KMS-11 (cell line): ENCODE data around the gene WWC1.

Source experiments
- H2AFZ ChIP-seq: fragments of 200-600 bp; sonication (generic); 2 replicates; pipeline ENCODE4 v1.6.1; 2016; ENCODE audit warnings: antibody characterized with exemption, mixed run types, low read depth
- H3K27ac ChIP-seq: fragments of 200-600 bp; sonication (generic); 2 replicates; pipeline ENCODE4 v1.6.1; 2016; ENCODE audit warnings: mild to moderate bottlenecking, mixed run types
- H3K27me3 ChIP-seq: fragments of 200-600 bp; sonication (generic); 2 replicates; pipeline ENCODE4 v1.6.1; 2017; ENCODE audit warnings: mild to moderate bottlenecking, low read depth, mixed run types, moderate library complexity; ENCODE audit not compliant: insufficient read depth
- H3K36me3 ChIP-seq: fragments of 200-600 bp; sonication (generic); 2 replicates; pipeline ENCODE4 v1.6.1; 2017; ENCODE audit warnings: mild to moderate bottlenecking, mixed run types; ENCODE audit not compliant: insufficient read depth
- H3K4me1 ChIP-seq: fragments of 200-600 bp; sonication (generic); 2 replicates; pipeline ENCODE4 v1.6.1; 2016; ENCODE audit warnings: mild to moderate bottlenecking, low read depth, mixed run types; ENCODE audit not compliant: poor library complexity, severe bottlenecking
- H3K4me2 ChIP-seq: fragments of 200-600 bp; sonication (generic); 2 replicates; pipeline ENCODE4 v1.7.0; 2016; ENCODE audit warnings: mild to moderate bottlenecking, mixed run types
- H3K4me3 ChIP-seq: fragments of 200-600 bp; sonication (generic); IDR thresholded peaks from 2 replicates; pipeline ENCODE4 v1.6.1; 2017; ENCODE audit warnings: low read depth, low read length, mixed read lengths; ENCODE audit not compliant: insufficient read depth
- H3K79me2 ChIP-seq: fragments of 200-600 bp; sonication (generic); 2 replicates; pipeline ENCODE4 v1.6.1; 2016; ENCODE audit warnings: low read depth, mixed run types; ENCODE audit not compliant: insufficient read depth
- H3K9ac ChIP-seq: fragments of 200-600 bp; sonication (generic); 2 replicates; pipeline ENCODE4 v1.6.1; 2016; ENCODE audit warnings: mild to moderate bottlenecking, mixed run types
- H4K20me1 ChIP-seq: fragments of 200-600 bp; sonication (generic); 2 replicates; pipeline ENCODE4 v1.6.1; 2016; ENCODE audit warnings: mild to moderate bottlenecking, mixed run types; ENCODE audit not compliant: insufficient read depth
- TF ChIP-seq, protein P1 (sequence below): fragments of 200-600 bp; sonication (generic); conservative IDR thresholded peaks from 2 replicates; pipeline ENCODE4 v1.6.1; 2017; ENCODE audit warnings: low read depth, mild to moderate bottlenecking, antibody characterized with exemption, low read length, moderate library complexity, mixed read lengths

Gene WWC1

DNA sequence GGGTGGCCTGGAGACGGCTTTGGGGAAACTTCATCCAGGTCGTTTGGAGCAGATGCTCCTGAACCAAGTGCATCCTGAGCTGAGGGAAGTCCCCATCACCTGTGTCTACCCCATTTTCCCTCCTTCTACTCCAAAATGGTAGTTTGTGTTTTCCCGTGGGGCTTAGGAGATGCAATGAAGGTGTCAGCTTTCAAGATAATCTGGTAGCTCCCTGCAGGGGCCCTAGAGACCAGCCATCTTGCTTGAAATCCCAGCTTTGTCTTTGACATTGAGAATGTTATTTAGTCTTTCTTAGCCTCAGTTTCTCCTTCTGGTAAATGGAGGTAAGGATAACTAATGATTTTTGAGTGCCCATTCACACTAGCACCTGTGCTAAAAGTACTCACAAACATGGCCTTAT is 77.4 kb downstream of the WWC1 start:
- no peaks in the 10 kb centered on the region for H3K36me3 ChIP-seq
- H3K4me2 ChIP-seq, result no peak overlapping the region
- no peaks in the 10 kb centered on the region for H4K20me1 ChIP-seq
- no peak overlapping the region for H3K4me3 ChIP-seq
- TF ChIP-seq, protein P1, sequence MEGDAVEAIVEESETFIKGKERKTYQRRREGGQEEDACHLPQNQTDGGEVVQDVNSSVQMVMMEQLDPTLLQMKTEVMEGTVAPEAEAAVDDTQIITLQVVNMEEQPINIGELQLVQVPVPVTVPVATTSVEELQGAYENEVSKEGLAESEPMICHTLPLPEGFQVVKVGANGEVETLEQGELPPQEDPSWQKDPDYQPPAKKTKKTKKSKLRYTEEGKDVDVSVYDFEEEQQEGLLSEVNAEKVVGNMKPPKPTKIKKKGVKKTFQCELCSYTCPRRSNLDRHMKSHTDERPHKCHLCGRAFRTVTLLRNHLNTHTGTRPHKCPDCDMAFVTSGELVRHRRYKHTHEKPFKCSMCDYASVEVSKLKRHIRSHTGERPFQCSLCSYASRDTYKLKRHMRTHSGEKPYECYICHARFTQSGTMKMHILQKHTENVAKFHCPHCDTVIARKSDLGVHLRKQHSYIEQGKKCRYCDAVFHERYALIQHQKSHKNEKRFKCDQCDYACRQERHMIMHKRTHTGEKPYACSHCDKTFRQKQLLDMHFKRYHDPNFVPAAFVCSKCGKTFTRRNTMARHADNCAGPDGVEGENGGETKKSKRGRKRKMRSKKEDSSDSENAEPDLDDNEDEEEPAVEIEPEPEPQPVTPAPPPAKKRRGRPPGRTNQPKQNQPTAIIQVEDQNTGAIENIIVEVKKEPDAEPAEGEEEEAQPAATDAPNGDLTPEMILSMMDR, result no peak
- no peak overlapping the region for H3K9ac ChIP-seq
- H3K27me3 ChIP-seq, result no peaks in the 10 kb centered on the region
- no peaks in the 10 kb centered on the region for H3K4me1 ChIP-seq
- no peak overlapping the region for H2AFZ ChIP-seq
- H3K27ac ChIP-seq, result no peak overlapping the region
- H3K79me2 ChIP-seq, result no peaks in the 10 kb centered on the region

DNA sequence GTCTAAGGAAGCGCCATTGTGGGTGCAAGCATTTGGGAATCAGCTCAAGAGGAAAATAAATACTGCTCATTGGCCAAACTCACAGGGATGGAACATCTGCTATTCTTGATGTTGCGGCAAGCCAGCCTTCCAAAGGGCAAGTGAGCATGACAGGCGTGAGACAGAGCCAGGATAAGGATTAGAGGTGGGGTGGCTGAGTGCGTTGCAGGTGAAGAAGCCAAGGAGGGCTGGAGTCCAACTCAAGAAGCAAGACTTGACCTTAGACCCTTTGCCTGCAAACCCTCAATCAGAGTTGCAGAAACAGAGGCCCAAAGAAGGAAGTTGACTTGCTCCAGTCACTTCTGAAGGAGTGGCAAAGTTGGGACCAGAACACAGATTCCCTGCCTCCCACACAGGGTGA is 79.4 kb downstream of the WWC1 start:
- no peaks in the 10 kb centered on the region for H3K27me3 ChIP-seq
- H3K36me3 ChIP-seq, result no peaks in the 10 kb centered on the region
- H2AFZ ChIP-seq, result no peak overlapping the region
- H3K27ac ChIP-seq, result no peak overlapping the region
- no peaks in the 10 kb centered on the region for H3K4me1 ChIP-seq
- H3K4me3 ChIP-seq, result no peak overlapping the region
- TF ChIP-seq, protein P1, result no peak
- H4K20me1 ChIP-seq, result no peaks in the 10 kb centered on the region
- H3K9ac ChIP-seq, result no peak overlapping the region
- H3K79me2 ChIP-seq, result no peaks in the 10 kb centered on the region
- no peak overlapping the region for H3K4me2 ChIP-seq

DNA sequence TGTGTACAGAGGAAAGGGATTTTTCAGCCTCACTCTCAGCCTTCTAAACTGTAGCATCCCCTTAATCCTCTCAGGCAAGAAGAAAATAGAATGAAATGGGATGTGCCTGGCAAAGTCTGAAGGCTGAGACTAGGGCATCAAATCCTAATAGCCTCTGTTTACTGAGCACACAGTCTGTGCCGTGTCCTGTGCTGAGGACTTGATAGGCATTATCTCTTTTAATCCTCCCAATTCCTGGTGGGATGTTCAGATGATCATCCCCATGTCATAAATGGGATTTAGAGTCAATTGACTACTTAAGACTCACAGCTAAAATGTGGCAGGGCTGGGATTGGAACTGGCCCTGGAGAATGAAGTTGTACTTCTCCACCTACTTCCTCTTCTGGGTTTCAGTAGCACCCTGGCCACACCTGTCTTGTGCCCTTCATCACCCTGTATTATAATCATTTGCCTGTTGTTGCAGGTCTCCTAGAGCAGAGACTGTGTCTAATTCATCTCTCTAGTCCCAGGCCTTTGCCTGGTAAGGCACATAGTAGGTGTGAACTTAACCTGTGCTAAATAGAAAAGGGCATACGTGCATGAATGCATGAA is 81.0 kb downstream of the WWC1 start:
- no peaks in the 10 kb centered on the region for H4K20me1 ChIP-seq
- H3K4me1 ChIP-seq, result no peaks in the 10 kb centered on the region
- no peak overlapping the region for H3K4me3 ChIP-seq
- no peaks in the 10 kb centered on the region for H3K27me3 ChIP-seq
- H3K27ac ChIP-seq, result no peak overlapping the region
- TF ChIP-seq, protein P1, result no peak
- H3K36me3 ChIP-seq, result no peaks in the 10 kb centered on the region
- no peak overlapping the region for H3K9ac ChIP-seq
- no peak overlapping the region for H2AFZ ChIP-seq
- no peak overlapping the region for H3K4me2 ChIP-seq
- H3K79me2 ChIP-seq, result no peaks in the 10 kb centered on the region

DNA sequence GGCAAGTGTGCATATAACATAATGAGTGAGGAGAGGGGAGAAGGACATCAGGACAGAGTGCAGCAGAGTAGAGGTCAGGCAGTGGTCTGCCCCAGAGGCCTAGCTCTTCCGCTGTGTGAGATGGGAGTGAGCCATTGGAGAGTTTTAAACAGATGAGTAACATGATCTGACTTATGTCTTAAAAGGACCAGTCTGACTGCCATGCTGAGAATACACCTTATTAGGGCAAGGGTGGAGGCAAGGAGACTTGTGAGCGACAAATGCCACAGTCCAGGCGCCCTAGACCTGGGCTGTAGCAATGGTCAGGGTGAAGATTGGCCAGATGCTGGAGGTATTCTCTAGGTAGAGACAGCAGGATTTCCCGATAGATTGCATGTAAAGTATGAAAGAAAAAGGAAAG is 83.1 kb downstream of the WWC1 start:
- no peaks in the 10 kb centered on the region for H3K4me1 ChIP-seq
- no peak overlapping the region for H3K4me3 ChIP-seq
- TF ChIP-seq, protein P1, result no peak
- H4K20me1 ChIP-seq, result no peaks in the 10 kb centered on the region
- H3K27me3 ChIP-seq, result no peaks in the 10 kb centered on the region
- H3K36me3 ChIP-seq, result no peaks in the 10 kb centered on the region
- H3K4me2 ChIP-seq, result no peak overlapping the region
- no peak overlapping the region for H2AFZ ChIP-seq
- no peak overlapping the region for H3K9ac ChIP-seq
- H3K27ac ChIP-seq, result no peak overlapping the region
- no peaks in the 10 kb centered on the region for H3K79me2 ChIP-seq
